OCI-LY1 (cell line): ENCODE data around the gene MADD.

Source experiments
- CTCF ChIP-seq: fragments of 200-600 bp; sonication (generic), shearing (Covaris generic); IDR thresholded peaks from 2 replicates; pipeline ENCODE4 v1.5.1; 2017; ENCODE audit warnings: mild to moderate bottlenecking, antibody characterized with exemption, low read length, moderate library complexity, mixed read lengths
- EZH2 ChIP-seq: fragments of 200-600 bp; sonication (generic), shearing (Covaris generic); IDR thresholded peaks from 2 replicates; pipeline ENCODE4 v1.8.0; 2017; ENCODE audit warnings: borderline replicate concordance, mixed run types, mild to moderate bottlenecking, antibody characterized with exemption, low read length, moderate library complexity, mixed read lengths

GRCh38 chr11:47253660-47254059 is 16.3 kb upstream of the MADD start:
- TF ChIP-seq CTCF (no peak), EZH2 (no peak)
